Calu3 (cell line): ENCODE results near the gene ZNFX1. TPM values are rescaled to one million over a fixed set of nuclear protein-coding genes. Genes with fewer than 3 reads are reported as not detected.

Experiments used
- BruUV-seq: library from RNA; stranded (reverse); fragments of 400-500 nt; replicated peaks from 2 replicates; lab custom pipeline; 2021; lab: Mats Ljungman, UMichigan
- CTCF ChIA-PET: fragments of 300-600 bp; sonication (Branson Sonifier 250); formaldehyde crosslinking; loops from one replicate; lab custom pipeline; 2022; ENCODE audit warnings: antibody characterized with exemption; lab: Charles Lee
- DNase-seq: peaks from one replicate; pipeline ENCODE4 v3.0.0; 2022
- H3K27ac Mint-ChIP-seq: one replicate; pipeline ENCODE4 v1.8.0; 2022; ENCODE audit warnings: mixed read lengths; ENCODE audit not compliant: unreplicated experiment
- H3K27me3 Mint-ChIP-seq: one replicate; pipeline ENCODE4 v1.8.0; 2022; ENCODE audit warnings: mixed read lengths; ENCODE audit not compliant: unreplicated experiment
- H3K36me3 Mint-ChIP-seq: one replicate; pipeline ENCODE4 v1.8.0; 2022; ENCODE audit warnings: mild to moderate bottlenecking, moderate library complexity, mixed read lengths; ENCODE audit not compliant: insufficient read depth, unreplicated experiment
- H3K4me1 Mint-ChIP-seq: one replicate; pipeline ENCODE4 v1.8.0; 2022; ENCODE audit warnings: mild to moderate bottlenecking, low read depth, mixed read lengths; ENCODE audit not compliant: unreplicated experiment
- H3K4me3 Mint-ChIP-seq: one replicate; pipeline ENCODE4 v1.8.0; 2022; ENCODE audit warnings: mild to moderate bottlenecking, low read depth, moderate library complexity, mixed read lengths; ENCODE audit not compliant: unreplicated experiment
- H3K9me3 Mint-ChIP-seq: one replicate; pipeline ENCODE4 v1.8.0; 2022; ENCODE audit warnings: low read depth, mixed read lengths; ENCODE audit not compliant: unreplicated experiment
- CTCF ChIP-seq: fragments of 200-600 bp; IDR thresholded peaks from one replicate; pipeline ENCODE4 v1.8.0; 2022; ENCODE audit warnings: antibody characterized with exemption; ENCODE audit not compliant: unreplicated experiment
- intact Hi-C: fragments of 100-400 bp; cut with micrococcal nuclease; formaldehyde crosslinking; loops from one replicate; pipeline ENCODE4 v1.10.0; 2022; ENCODE audit not compliant: unreplicated experiment
- total RNA-seq: library from RNA; stranded (reverse); gene quantifications from 2 replicates; pipeline ENCODE4 v1.2.3, GENCODE V29; 2022

ZNFX1 gene
- total RNA-seq, 1 experiment from 2014 or later: 94.1 TPM

DNA sequence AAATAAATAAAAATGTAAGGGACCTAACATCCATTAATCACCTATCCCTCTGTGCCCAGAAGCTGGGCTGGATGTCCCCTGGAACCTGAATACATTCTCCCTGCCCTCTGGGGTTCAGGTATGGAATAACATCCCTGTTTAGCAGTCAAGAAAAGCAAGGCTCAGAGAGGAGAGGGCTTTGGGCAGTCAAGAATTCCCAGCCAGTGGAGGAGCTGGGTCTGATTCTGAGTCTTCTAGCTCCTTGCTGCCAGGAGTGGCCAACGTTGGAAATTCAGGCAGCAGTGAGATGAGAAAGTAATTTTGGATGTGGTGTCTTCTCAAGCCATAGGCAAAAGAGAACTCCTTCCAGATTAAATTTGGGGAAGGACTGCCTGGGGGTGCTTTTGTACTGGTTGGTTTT is 42.6 kb upstream of the ZNFX1 start:
- Mint-ChIP-seq H3K4me1 (no peaks in the 10 kb centered on the region), H3K27me3 (peaks cover 63% of the 10 kb centered on the region), H3K4me3 (no peak overlapping the region), H3K36me3 (no peaks in the 10 kb centered on the region), H3K27ac (no peak overlapping the region), H3K9me3 (no peaks in the 10 kb centered on the region)
- intact Hi-C loops: loop anchor here (5.0 kb wide), 1 partner anchor 73 kb away; no protein-coding TSS in a partner anchor
- peak; percentile 58 for DNase-seq
- BruUV-seq: no TSS peak
- CTCF ChIA-PET: interaction anchor here (0.5 to 1.6 kb wide), 11 partner anchors 10 to 677 kb away, joined by 3 to 18 read pairs (median 3); no protein-coding TSS in a partner anchor
- peak; percentile 49 for TF ChIP-seq CTCF

- H3K27ac Mint-ChIP-seq: no peak overlapping the region
- BruUV-seq: no TSS peak
- CTCF ChIA-PET: interaction anchor here (0.5 kb wide), 1 partner anchor 457 kb away, joined by 4 read pairs; no protein-coding TSS in a partner anchor
- H3K36me3 Mint-ChIP-seq: no peaks in the 10 kb centered on the region
- peaks cover 52% of the 10 kb centered on the region for H3K27me3 Mint-ChIP-seq
- no peak for DNase-seq
- TF ChIP-seq CTCF: no peak
- intact Hi-C loops: no loop called here
- no peak overlapping the region for H3K4me3 Mint-ChIP-seq
- H3K4me1 Mint-ChIP-seq: no peaks in the 10 kb centered on the region
- no peaks in the 10 kb centered on the region for H3K9me3 Mint-ChIP-seq
Measured at GRCh38 chr20:49319208-49319809, 41.5 kb upstream of the ZNFX1 start.

- Mint-ChIP-seq H3K4me1 (no peaks in the 10 kb centered on the region), H3K36me3 (no peaks in the 10 kb centered on the region), H3K27ac (no peak overlapping the region), H3K27me3 (peaks cover 47% of the 10 kb centered on the region), H3K9me3 (no peaks in the 10 kb centered on the region), H3K4me3 (no peak overlapping the region)
- intact Hi-C loops: no loop called here
- no peak for TF ChIP-seq CTCF
- DNase-seq: no peak
- CTCF ChIA-PET: interaction anchor here (0.5 kb wide), 1 partner anchor 458 kb away, joined by 4 read pairs; no protein-coding TSS in a partner anchor
- BruUV-seq: no TSS peak
Measured at GRCh38 chr20:49318430-49319207, 40.8 kb upstream of the ZNFX1 start.

DNA sequence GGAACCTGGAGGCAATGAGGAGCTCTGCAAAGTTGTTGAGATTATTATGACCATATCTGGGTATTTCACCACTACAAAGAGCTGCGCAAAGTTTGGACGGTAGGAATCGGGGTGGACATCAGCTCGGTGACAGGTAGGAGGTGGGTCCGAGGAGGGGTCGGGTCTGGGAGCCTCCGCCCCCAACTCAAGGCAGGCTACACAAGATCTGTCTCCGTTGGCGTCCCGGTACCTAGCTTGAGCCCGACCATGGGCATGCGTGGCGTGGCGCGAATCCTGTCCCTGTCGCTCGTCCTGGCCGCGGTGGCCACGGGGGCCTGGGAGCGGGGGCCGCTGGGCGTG is 40.2 kb upstream of the ZNFX1 start:
- no peaks in the 10 kb centered on the region for H3K9me3 Mint-ChIP-seq
- H3K27me3 Mint-ChIP-seq: peaks cover 48% of the 10 kb centered on the region
- no peak overlapping the region for H3K27ac Mint-ChIP-seq
- H3K4me1 Mint-ChIP-seq: no peaks in the 10 kb centered on the region
- BruUV-seq: no TSS peak
- no peak for TF ChIP-seq CTCF
- intact Hi-C loops: no loop called here
- CTCF ChIA-PET: no interaction called here
- no peak for DNase-seq
- no peaks in the 10 kb centered on the region for H3K36me3 Mint-ChIP-seq
- H3K4me3 Mint-ChIP-seq: no peak overlapping the region
